GM12865 (cell line): ENCODE results near the gene MNS1.

ENCODE experiments used
- DNase-seq: peaks from one replicate; pipeline ENCODE4 v3.0.0; 2010; ENCODE audit warnings: low read depth
- H3K4me3 ChIP-seq: 2 replicates; pipeline ENCODE4 v1.5.1; 2011; ENCODE audit warnings: mild to moderate bottlenecking, low read depth, low read length, control low read depth
- CTCF ChIP-seq: IDR thresholded peaks from 2 replicates; pipeline ENCODE4 v1.5.1; 2011; ENCODE audit warnings: low read length, control low read depth, low read depth, inconsistent platforms; ENCODE audit not compliant: insufficient read depth; ENCODE audit errors: missing control alignments

The MNS1 gene

DNA sequence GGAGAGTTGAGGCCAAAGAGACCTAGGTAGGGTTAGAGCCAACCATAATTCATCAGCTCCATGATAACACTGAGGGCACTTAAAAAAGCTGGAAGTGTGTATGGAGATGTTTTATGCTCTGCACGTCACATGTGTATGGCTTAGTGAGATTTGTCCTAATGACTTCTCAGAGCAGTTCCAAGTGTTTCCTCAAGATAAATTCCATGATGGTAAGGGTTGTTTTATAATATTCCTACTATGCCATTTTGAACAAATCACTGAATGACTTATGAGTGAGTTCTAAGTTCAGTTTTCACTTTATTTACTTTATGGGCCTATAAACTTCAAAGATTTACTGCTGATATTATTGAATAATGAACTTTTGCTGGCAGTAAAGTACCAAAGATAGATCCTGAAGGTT lies 71.7 kb downstream of the MNS1 start:
- no peak for TF ChIP-seq CTCF
- no peak for DNase-seq
- no peak overlapping the region for H3K4me3 ChIP-seq

- no peak overlapping the region for H3K4me3 ChIP-seq
- no peak for DNase-seq
- no peak for TF ChIP-seq CTCF
Measured at GRCh38 chr15:56390739-56391267, 74.1 kb downstream of the MNS1 start.

- DNase-seq, result no peak
- no peak overlapping the region for H3K4me3 ChIP-seq
- no peak for TF ChIP-seq CTCF
Measured at GRCh38 chr15:56385908-56386307, 79.0 kb downstream of the MNS1 start.

- H3K4me3 ChIP-seq, result no peak overlapping the region
- TF ChIP-seq CTCF, result no peak
- DNase-seq, result no peak
Measured at GRCh38 chr15:56383010-56383409, 81.9 kb downstream of the MNS1 start.
